ENCODE measurements around the gene FADS6.
A peak's percentile ranks its signal among the peaks of the same experiment; 100 is the strongest.

The FADS6 gene

DNA sequence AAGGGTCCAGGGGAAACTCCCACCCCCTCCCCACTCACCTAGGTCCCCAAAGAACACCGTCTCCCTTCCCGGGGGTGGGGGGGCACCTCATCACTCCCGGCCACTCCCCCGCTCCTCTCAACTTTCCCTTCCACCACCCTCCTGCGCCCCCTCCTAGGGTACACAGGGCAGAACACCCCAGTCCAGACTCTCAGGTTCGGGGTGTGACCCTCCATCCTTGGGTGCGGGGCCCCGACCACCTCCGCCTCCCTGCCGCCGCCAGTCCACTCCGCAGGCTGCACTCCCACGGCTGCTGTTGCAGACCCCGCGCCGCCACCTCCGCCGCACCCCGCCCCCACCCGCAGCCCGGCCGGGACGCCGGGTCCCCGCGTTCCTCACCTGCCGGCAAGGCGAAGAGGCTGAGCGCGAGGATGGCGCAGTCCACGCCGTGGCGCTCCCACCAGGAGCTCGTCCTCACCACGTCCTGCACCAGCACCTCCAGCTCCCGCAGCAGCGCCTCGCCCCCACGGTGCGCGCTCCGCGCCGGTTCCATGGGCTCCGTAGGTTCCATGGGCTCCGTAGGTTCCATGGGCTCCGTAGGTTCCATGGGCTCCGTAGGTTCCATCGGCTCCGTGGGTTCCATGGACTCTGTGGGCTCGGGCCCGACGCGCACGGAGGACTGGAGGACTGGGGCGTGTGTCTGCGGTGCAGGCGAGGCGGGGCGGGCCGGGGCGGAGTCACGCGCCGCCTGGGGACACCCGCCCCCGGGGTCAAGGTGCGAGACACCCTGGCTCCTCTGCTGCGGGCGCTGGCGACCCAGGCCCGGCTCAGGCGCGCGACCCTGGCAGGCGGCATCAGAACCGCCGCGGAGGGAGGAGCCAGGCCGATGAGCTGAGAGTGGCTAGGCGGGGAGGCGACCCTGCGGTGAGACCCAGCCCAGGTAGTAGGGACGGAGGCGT lies at the start of gene FADS6:
FADS6 (minus strand) TSS at position 660 of the 938 bp plus-strand sequence; CDS start at position 622, 38 bp downstream.
- DNase-seq (ENCODE audit: low read depth in 2 of 3, low spot score in 1 of 3): no peak

DNA sequence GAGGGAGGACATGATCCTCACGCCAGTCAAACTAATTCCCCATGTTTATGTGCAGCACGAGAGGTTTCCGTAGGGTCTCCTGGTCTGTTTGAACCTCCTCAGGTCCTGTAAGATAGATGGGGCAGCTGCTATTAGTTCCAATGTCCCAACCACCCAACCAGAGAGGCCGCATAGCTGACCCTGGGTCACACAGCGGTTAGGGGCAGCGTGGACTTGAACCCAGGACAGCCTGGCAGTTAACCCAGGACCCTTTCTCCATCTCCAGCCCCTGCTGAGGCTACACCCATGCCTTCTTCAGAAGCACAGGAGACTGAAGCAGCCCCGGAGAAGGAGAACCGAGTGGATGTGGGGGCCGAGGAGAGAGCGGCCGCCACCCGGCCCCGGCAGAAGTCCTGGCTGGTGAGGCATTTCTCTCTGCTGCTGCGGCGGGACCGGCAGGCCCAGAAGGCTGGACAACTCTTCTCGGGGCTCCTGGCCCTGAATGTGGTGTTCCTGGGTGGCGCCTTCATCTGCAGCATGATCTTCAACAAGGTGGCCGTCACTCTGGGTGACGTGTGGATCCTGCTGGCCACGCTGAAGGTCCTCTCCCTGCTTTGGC lies 47.8 kb upstream of the FADS6 start:
- DNase-seq (ENCODE audit: low read depth in 2 of 3, low spot score in 1 of 3): no peak

DNA sequence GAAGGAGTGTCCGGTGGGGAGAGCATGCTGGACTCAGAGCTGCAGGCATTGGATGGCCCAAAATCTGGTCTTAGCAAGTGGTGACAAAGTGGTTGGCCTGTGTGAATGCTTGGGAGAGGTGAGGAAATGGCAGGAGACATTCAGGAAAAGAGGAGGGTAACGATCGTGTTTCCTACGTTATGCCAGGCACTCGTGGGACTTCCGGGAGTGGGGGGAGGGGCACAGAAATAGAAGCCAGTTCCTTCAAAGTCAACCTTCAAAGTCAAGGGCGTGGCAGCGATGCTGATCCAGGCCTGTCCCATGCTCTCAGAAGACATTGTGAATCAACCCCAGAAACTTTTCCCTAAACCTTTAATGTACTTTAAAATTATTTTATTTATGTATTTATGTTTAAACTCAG lies 46.1 kb upstream of the FADS6 start:
- DNase-seq (ENCODE audit: low read depth in 2 of 3, low spot score in 1 of 3): no peak

DNA sequence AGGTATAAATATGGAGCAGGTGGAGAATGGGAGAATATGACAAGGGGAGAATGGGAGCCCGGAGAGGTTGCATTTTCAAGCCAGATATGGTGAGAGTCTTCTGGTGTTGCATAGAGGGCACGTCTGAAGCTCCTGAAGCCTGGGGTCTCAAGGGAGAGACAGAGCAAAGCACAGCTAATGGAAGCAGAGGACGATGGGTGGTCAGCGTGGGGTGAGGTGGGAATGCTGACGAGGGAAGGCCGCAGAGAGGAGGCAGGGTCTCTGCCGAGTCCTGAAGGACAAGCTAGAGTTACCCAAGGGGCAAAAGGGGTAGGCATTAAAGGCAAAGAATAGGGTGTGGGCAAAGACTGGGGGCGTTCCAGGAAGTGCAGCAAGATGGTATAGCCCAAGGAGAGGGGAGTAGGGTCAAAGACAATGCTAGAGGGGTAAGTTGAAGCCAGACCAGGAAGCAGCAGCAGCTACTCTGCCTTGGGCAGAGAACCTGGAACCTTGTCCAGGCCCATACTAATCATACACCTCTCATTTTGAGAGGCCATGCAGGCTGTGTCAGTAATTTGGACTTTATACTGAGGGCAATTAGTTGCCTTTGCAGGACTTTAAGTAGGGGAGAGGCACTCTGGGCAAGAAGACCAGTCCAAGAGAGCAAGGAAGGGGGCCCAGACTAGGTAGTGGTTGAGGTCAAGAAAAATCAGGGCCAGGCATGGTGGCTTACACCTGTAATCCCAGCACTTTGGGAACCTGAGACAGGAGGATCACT lies 44.9 kb upstream of the FADS6 start:
- DNase-seq (ENCODE audit: low read depth in 2 of 3, low spot score in 1 of 3): no peak

GRCh38 chr17:74937064-74938051 lies 43.9 kb upstream of the FADS6 start:
- DNase-seq (ENCODE audit: low read depth in 2 of 3, low spot score in 1 of 3): no peak

- no peak for DNase-seq (ENCODE audit: low read depth in 2 of 3, low spot score in 1 of 3)
These were observed 43.0 kb upstream of the FADS6 start for GRCh38 chr17:74936470-74936799.

- no peak for DNase-seq (ENCODE audit: low read depth in 2 of 3, low spot score in 1 of 3)
These were observed 42.4 kb upstream of the FADS6 start, which contains the start of gene OTOP3 for GRCh38 chr17:74935585-74936469. TSS of gene OTOP3 (plus strand) at chr17:74935898. CDS start at chr17:74935922, 24 bp downstream.

DNA sequence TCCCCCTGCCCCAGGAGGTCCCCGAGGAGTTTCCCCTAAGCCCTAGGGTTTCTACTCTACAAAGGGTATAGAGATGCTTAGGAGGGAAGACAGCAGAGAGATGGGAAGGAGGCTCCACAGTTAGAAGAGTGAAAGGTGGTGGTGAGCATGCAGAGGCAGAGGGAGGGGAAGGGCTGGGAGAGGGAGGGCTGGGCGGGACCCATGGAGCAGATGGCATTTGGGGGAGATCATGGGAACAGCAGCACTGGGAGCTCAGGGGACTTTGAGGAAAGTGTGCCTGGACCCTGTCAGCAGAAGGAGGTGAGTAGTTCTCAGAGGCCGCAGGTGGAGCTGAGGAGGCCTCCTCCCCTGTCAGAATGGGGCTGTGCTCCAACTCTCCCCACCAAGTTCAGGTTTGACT lies 41.6 kb upstream of the FADS6 start:
- DNase-seq (ENCODE audit: low read depth in 2 of 3, low spot score in 1 of 3): no peak

- DNase-seq (ENCODE audit: low read depth in 2 of 3, low spot score in 1 of 3): no peak
These were observed 37.2 kb upstream of the FADS6 start for GRCh38 chr17:74930535-74931036.

GRCh38 chr17:74928786-74929185 lies 35.4 kb upstream of the FADS6 start:
- DNase-seq (ENCODE audit: low read depth in 2 of 3, low spot score in 1 of 3): no peak

- no peak for DNase-seq (ENCODE audit: low read depth in 2 of 3, low spot score in 1 of 3)
These were observed 31.8 kb upstream of the FADS6 start for GRCh38 chr17:74925242-74925641.

DNA sequence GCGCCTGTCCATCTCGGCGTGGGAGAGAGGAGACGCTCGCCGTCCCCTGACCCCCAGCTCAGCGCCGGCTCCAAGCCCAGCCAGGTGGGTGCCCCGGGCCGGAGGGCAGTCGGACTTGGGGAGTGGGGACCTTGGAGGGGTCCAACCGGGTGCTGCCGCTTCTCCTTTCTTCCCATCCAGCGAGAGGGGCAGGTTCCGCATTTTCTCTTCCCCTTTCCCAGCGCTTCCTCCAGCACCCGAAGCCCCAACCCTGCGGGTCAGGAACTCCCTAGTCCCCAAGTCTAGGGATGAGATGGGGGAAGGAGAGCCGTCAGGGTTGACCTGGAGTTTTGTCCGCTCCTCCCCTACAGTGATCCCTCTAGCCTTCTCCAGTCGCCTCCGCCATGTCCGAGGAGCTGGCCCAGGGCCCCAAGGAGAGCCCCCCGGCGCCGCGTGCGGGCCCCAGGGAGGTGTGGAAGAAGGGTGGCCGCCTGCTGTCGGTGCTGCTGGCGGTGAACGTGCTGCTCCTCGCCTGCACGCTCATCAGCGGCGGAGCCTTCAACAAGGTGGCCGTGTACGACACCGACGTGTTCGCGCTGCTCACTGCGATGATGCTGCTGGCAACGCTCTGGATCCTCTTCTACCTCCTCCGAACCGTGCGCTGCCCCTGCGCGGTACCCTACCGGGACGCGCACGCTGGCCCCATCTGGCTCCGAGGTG lies 31.0 kb upstream of the FADS6 start, which contains the start of gene OTOP2:
OTOP2 (plus strand) TSS at position 24 of the 699 bp plus-strand sequence; CDS start at position 384, 360 bp downstream.
- DNase-seq (ENCODE audit: low read depth in 2 of 3, low spot score in 1 of 3): no peak

DNA sequence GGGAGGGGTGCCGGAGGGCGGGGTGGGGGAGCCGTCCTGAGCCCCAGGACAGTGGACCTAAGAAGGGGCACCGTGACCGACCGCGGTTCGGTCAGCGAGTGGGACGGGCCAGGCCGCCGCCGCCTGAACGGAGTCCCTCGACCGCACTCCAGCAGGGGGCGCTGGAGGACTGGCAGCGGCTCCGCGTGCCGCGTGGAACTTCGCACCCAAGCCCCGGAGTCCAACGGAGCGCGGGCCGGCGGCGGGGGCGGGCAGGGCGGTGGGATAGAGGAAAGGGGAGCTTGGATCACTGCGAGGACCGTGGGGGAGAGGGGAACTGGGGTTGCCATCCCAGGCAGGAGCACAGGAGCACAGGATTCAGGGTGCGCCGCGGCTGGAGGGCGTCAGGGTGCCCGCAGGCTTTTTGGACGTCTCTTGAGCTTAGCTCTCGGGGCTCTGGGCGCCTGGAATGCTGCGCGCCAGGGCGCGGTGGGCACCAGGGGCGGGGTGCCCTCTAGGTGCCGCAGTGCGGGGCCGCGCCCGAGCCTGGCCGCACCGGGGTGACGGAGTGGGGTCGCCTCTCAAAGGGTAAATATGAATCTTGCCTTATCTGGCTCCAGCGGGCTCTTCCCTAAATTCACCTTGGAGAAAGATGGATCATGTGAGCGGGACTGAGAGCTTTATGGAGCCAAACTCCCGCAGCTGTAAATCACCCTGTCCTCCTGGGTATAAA lies 30.3 kb upstream of the FADS6 start:
- peak; percentile 44 to 75 (median 68) for DNase-seq (ENCODE audit: low read depth in 2 of 3, low spot score in 1 of 3)

- no peak for DNase-seq (ENCODE audit: low read depth in 2 of 3, low spot score in 1 of 3)
These were observed 29.5 kb upstream of the FADS6 start, which contains the start of gene USH1G for GRCh38 chr17:74922694-74923537. TSS of gene USH1G (minus strand) at chr17:74923255. CDS start at chr17:74923073, 182 bp downstream.

GRCh38 chr17:74922172-74922571 lies 28.7 kb upstream of the FADS6 start:
- no peak for DNase-seq (ENCODE audit: low read depth in 2 of 3, low spot score in 1 of 3)

GRCh38 chr17:74921769-74922168 lies 28.3 kb upstream of the FADS6 start:
- no peak for DNase-seq (ENCODE audit: low read depth in 2 of 3, low spot score in 1 of 3)
